GM12878 (cell line): ENCODE data around the gene LIPE. TPM values are rescaled to one million over a fixed set of nuclear protein-coding genes. Genes with fewer than 3 reads are reported as not detected.

Experiments
- ATAC-seq: fragments of 200-7000 bp; cut with Tn5 transposase; 3 replicates; pipeline ENCODE4 v1.9.1; 2020; ENCODE audit warnings: mild to moderate bottlenecking, moderate library complexity
- BruUV-seq: library from RNA; stranded (reverse); fragments of 400-500 nt; replicated peaks from 2 replicates; lab custom pipeline; 2021; lab: Mats Ljungman, UMichigan
- CTCF ChIA-PET: fragments of 300-600 bp; sonication (Branson Sonifier 250); formaldehyde crosslinking; extraction: SDS; loops from one replicate; lab custom pipeline; 2021; ENCODE audit warnings: inconsistent platforms; lab: Yijun Ruan, JAX
- POLR2A ChIA-PET: fragments of 350-600 bp; formaldehyde crosslinking; extraction: SDS; loops from one replicate; lab custom pipeline; 2021; ENCODE audit warnings: inconsistent platforms; lab: Charles Lee
- RAD21 ChIA-PET: fragments of 300-600 bp; sonication (Branson Sonifier 250); formaldehyde crosslinking; loops from one replicate; lab custom pipeline; 2023; ENCODE audit warnings: antibody characterized with exemption; ENCODE audit not compliant: unreplicated experiment; lab: Charles Lee
- SMC1A ChIA-PET: fragments of 300-600 bp; sonication (Branson Sonifier 250); formaldehyde crosslinking; loops from one replicate; lab custom pipeline; 2023; ENCODE audit not compliant: unreplicated experiment, uncharacterized antibody; lab: Charles Lee
- DNase-seq: peaks from one replicate; pipeline ENCODE4 v3.0.0-alpha.2; 2011; ENCODE audit warnings: low read depth, low spot score
- FAIRE-seq: peaks from 3 replicates; lab custom pipeline; 2011; peaks lifted over from hg19 to GRCh38; lab: Jason Lieb, UNC
- H2AFZ ChIP-seq: 2 replicates; pipeline ENCODE4 v1.6.0; 2011; ENCODE audit warnings: low read depth, low read length, control low read depth; ENCODE audit not compliant: control insufficient read depth
- H3K27ac ChIP-seq: 2 replicates; pipeline ENCODE4 v1.5.1; 2011; ENCODE audit warnings: control low read depth; ENCODE audit not compliant: control insufficient read depth, insufficient read depth
- H3K27me3 ChIP-seq, 2 experiments: replicated peaks in 1 of 2; 2 replicates each; pipeline versions ENCODE4 v1.6.0 to v1.6.1; 2011; ENCODE audit warnings: low read length in 1 of 2; ENCODE audit not compliant: control insufficient read depth in 2 of 2, insufficient read depth in 2 of 2
- H3K36me3 ChIP-seq, 2 experiments: 2 replicates each; pipeline ENCODE4 v1.5.1; 2011; ENCODE audit warnings: low read length in 1 of 2; ENCODE audit not compliant: control insufficient read depth in 2 of 2, insufficient read depth in 2 of 2
- H3K4me1 ChIP-seq: 2 replicates; pipeline ENCODE4 v1.6.1; 2011; ENCODE audit warnings: mild to moderate bottlenecking, low read length, moderate library complexity, mixed read lengths; ENCODE audit not compliant: control insufficient read depth, insufficient read depth
- H3K4me2 ChIP-seq: 2 replicates; pipeline ENCODE4 v1.6.0; 2011; ENCODE audit warnings: control low read depth; ENCODE audit not compliant: control insufficient read depth, insufficient read depth
- H3K4me3 ChIP-seq: fragments of 200-600 bp; sonication (generic); 2 replicates; pipeline ENCODE4 v1.5.1; 2016
- H3K79me2 ChIP-seq: 2 replicates; pipeline ENCODE4 v1.6.0; 2011; ENCODE audit warnings: low read length; ENCODE audit not compliant: control insufficient read depth, insufficient read depth
- H3K9ac ChIP-seq: 2 replicates; pipeline ENCODE4 v1.8.0; 2011; ENCODE audit warnings: low read length, control low read depth, mixed read lengths; ENCODE audit not compliant: control insufficient read depth, insufficient read depth
- H3K9me3 ChIP-seq: replicated peaks from 3 replicates; pipeline ENCODE4 v1.5.1; 2011; ENCODE audit warnings: mild to moderate bottlenecking, low read length; ENCODE audit not compliant: control insufficient read depth, insufficient read depth
- H4K20me1 ChIP-seq: 2 replicates; pipeline ENCODE4 v1.6.0; 2011; ENCODE audit not compliant: control insufficient read depth, insufficient read depth
- EED ChIP-seq: sonication (generic); IDR thresholded peaks from 2 replicates; pipeline ENCODE4 v1.6.1; 2016; ENCODE audit warnings: antibody characterized with exemption, low read depth
- EGR1 ChIP-seq, 2 experiments: IDR thresholded peaks; 1 replicate in 1 of 2; 2 replicates in 1 of 2; pipeline ENCODE4 v1.6.1; 2011 to 2012; ENCODE audit warnings: low read depth in 2 of 2, low read length in 2 of 2, borderline replicate concordance in 1 of 2, mild to moderate bottlenecking in 1 of 2, moderate library complexity in 1 of 2
- MEF2A ChIP-seq: IDR thresholded peaks from 2 replicates; pipeline ENCODE4 v1.6.1; 2011; ENCODE audit warnings: low read depth, mild to moderate bottlenecking, low read length, moderate library complexity; ENCODE audit not compliant: insufficient read depth
- POU2F2 ChIP-seq: IDR thresholded peaks from 3 replicates; pipeline ENCODE4 v1.6.1; 2011; ENCODE audit warnings: low read depth, mild to moderate bottlenecking, low read length, borderline replicate concordance
- RAD51 ChIP-seq: fragments of 450-650 bp; IDR thresholded peaks from 2 replicates; pipeline ENCODE4 v1.6.1; 2016; ENCODE audit warnings: moderate library complexity, mild to moderate bottlenecking, inconsistent platforms
- SMAD1 ChIP-seq: fragments of 450-650 bp; IDR thresholded peaks from 2 replicates; pipeline ENCODE4 v1.6.1; 2018; ENCODE audit warnings: mild to moderate bottlenecking, low read depth; ENCODE audit not compliant: partially characterized antibody
- STAT3 ChIP-seq: IDR thresholded peaks from 2 replicates; pipeline ENCODE4 v1.6.1; 2011; ENCODE audit warnings: low read depth, low read length, improper control_type of control experiment
- WRNIP1 ChIP-seq: IDR thresholded peaks from 2 replicates; pipeline ENCODE4 v1.6.1; 2011; ENCODE audit warnings: low read depth, low read length, improper control_type of control experiment, borderline replicate concordance
- YBX1 ChIP-seq: fragments of 450-650 bp; IDR thresholded peaks from 2 replicates; pipeline ENCODE4 v1.6.1; 2016; ENCODE audit warnings: antibody characterized with exemption
- ZBTB11 ChIP-seq: fragments of 450-650 bp; formaldehyde crosslinking; IDR thresholded peaks from 2 replicates; pipeline ENCODE4 v1.5.0; 2022; ENCODE audit warnings: mild to moderate bottlenecking, missing genetic modification characterization
- ZBTB33 ChIP-seq: fragments of 450-650 bp; IDR thresholded peaks from 2 replicates; pipeline ENCODE4 v1.6.1; 2017; ENCODE audit warnings: mild to moderate bottlenecking
- WGBS: methylation state at CpG from one replicate; pipeline ENCODE4 v1.1.6; 2016; ENCODE audit warnings: low lambda C conversion rate; ENCODE audit not compliant: insufficient replicate concordance, insufficient coverage; ENCODE audit errors: missing lambda C conversion rate; 5-methylcytosine and 5-hydroxymethylcytosine counted together
- in situ Hi-C: fragments of 300-500 bp; cut with MboI; formaldehyde crosslinking; loops from 9 replicates; pipeline ENCODE4 v1.14.3; 2018; ENCODE audit warnings: mixed read lengths
- intact Hi-C: fragments of 100-400 bp; cut with micrococcal nuclease; formaldehyde crosslinking; loops from one replicate; pipeline ENCODE4 v1.14.2; 2022; ENCODE audit not compliant: unreplicated experiment
- polyA plus RNA-seq, 11 experiments: library from polyadenylated mRNA; depleted of rRNA in 4 of 11; unstranded in 6 of 11; stranded (reverse) in 5 of 11; fragments of >200 nt; fragmentation: Nextera tagmentation in 4 of 11; fragmentation: Illumina TruSeq in 1 of 11; extraction: Ambion mirVana in 4 of 11; extraction: Trizol in 1 of 11; gene quantifications; 1 replicate in 1 of 11; 2 replicates in 10 of 11; pipeline versions ENCODE4 v1.2.1 to v1.2.3, GENCODE V29; 2011 to 2016; ENCODE audit warnings: inconsistent platforms in 2 of 11, missing spikeins in 2 of 11, low read depth in 1 of 11
- total RNA-seq, 4 experiments: library from RNA; depleted of rRNA in 3 of 4; stranded (reverse); fragments of >200 nt in 3 of 4; fragmentation: Illumina TruSeq in 1 of 4; extraction: Trizol in 1 of 4; gene quantifications; 2 replicates each; pipeline versions ENCODE4 v1.2.1 to v1.2.3, GENCODE V29; 2013 to 2021
- TF ChIP-seq, protein P1 (sequence below), 3 experiments: IDR thresholded peaks in 2 of 3; conservative IDR thresholded peaks in 1 of 3; 2 replicates each; pipeline ENCODE4 v1.5.1; 2011; ENCODE audit warnings: low read depth in 3 of 3, low read length in 3 of 3, mild to moderate bottlenecking in 3 of 3, control low read depth in 2 of 3, moderate library complexity in 2 of 3, inconsistent platforms in 1 of 3, mixed read lengths in 1 of 3; ENCODE audit not compliant: control insufficient read depth in 2 of 3, insufficient read depth in 1 of 3; ENCODE audit errors: extremely low read depth in 1 of 3
- TF ChIP-seq, protein P2 (sequence below): fragments of 450-650 bp; IDR thresholded peaks from 2 replicates; pipeline ENCODE4 v1.6.1; 2016; ENCODE audit warnings: mild to moderate bottlenecking

LIPE gene
- total and polyA plus RNA-seq, 10 of the 15 experiments (the other 5 are each of a cell fraction or from before 2014, with no cell fraction given): 0.02 to 33.3 (median 9.5) TPM

DNA sequence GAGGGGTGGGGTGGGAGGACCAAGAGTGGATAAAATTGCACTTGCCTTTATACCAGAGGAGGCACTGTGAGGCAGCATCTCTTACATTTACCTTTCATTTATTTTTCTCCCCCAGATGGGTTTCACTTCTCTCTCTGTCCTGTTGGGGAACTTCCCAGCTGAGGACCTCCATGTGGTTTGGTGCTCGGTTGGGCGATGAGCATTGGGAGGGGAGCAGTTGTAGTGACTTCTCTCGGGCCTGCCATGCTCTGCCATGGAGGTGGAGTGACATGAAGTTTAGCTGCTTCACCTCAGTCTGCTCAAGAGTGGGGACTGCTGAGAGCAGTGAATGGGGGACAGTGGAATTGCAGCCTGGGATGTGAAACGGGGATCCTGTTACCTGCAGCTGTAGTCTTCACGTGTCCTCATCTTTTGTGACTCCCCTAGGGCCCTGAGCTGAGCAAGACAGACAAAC, 38.7 kb upstream of the LIPE start:
- ATAC-seq (peak; percentile 95), FAIRE-seq (peak; percentile 95), DNase-seq (peak; percentile 66)
- Histone ChIP-seq H3K27me3 (no peaks in the 10 kb centered on the region), H4K20me1 (no peaks in the 10 kb centered on the region), H3K27ac (peak overlapping the region; percentile 78), H3K9ac (peak overlapping the region; percentile 30), H2AFZ (peak overlapping the region; percentile 72), H3K4me2 (peak overlapping the region; percentile 56), H3K9me3 (no peaks in the 10 kb centered on the region), H3K4me1 (peaks cover 32% of the 10 kb centered on the region), H3K36me3 (no peaks in the 10 kb centered on the region), H3K79me2 (no peaks in the 10 kb centered on the region), H3K4me3 (no peak overlapping the region)
- in situ Hi-C loops (no loop called here), intact Hi-C loops (loop anchor here (1.0 to 5.0 kb wide), 2 partner anchors 46 to 63 kb away; no protein-coding TSS in a partner anchor)
- ChIA-PET RAD21 (interaction anchor here (0.7 to 3.6 kb wide), 16 partner anchors 11 to 111 kb away, joined by 3 to 135 read pairs (median 8); partner anchors contain the start of gene CEACAM1), CTCF (interaction anchor here (0.7 to 5.3 kb wide), 27 partner anchors 9 to 132 kb away, joined by 3 to 116 read pairs (median 6); partner anchors contain the start of gene CEACAM1), POLR2A (interaction anchor here (0.5 to 2.4 kb wide), 15 partner anchors 12 to 590 kb away, joined by 3 to 32 read pairs (median 5); partner anchors contain the start of gene CEACAM1), SMC1A (interaction anchor here (0.8 to 8.0 kb wide), 22 partner anchors 10 to 97 kb away, joined by 3 to 127 read pairs (median 6); partner anchors contain the start of gene CEACAM1)
- no TSS peak for BruUV-seq
- 1% methylated on average over 5 of the region's 5 CpGs for WGBS
- TF ChIP-seq, protein P1, sequence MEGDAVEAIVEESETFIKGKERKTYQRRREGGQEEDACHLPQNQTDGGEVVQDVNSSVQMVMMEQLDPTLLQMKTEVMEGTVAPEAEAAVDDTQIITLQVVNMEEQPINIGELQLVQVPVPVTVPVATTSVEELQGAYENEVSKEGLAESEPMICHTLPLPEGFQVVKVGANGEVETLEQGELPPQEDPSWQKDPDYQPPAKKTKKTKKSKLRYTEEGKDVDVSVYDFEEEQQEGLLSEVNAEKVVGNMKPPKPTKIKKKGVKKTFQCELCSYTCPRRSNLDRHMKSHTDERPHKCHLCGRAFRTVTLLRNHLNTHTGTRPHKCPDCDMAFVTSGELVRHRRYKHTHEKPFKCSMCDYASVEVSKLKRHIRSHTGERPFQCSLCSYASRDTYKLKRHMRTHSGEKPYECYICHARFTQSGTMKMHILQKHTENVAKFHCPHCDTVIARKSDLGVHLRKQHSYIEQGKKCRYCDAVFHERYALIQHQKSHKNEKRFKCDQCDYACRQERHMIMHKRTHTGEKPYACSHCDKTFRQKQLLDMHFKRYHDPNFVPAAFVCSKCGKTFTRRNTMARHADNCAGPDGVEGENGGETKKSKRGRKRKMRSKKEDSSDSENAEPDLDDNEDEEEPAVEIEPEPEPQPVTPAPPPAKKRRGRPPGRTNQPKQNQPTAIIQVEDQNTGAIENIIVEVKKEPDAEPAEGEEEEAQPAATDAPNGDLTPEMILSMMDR (IDR thresholded peaks at IDR 0.05 in 2 of 3, conservative IDR thresholded peaks at IDR 0.05 in 1 of 3; ENCODE audit: control insufficient read depth in 2 of 3, extremely low read depth in 1 of 3, insufficient read depth in 1 of 3, low read depth in 3 of 3, low read length in 3 of 3): peak; percentile 29 to 58 (median 53); a peak in 5 of 6 replicates
- no peak for TF ChIP-seq ZBTB33
- TF ChIP-seq EED: peak; percentile 92
- TF ChIP-seq MEF2A: peak; percentile 46; the same call in 1 of the 2 replicates
- no peak for TF ChIP-seq SMAD1
- TF ChIP-seq, protein P2, sequence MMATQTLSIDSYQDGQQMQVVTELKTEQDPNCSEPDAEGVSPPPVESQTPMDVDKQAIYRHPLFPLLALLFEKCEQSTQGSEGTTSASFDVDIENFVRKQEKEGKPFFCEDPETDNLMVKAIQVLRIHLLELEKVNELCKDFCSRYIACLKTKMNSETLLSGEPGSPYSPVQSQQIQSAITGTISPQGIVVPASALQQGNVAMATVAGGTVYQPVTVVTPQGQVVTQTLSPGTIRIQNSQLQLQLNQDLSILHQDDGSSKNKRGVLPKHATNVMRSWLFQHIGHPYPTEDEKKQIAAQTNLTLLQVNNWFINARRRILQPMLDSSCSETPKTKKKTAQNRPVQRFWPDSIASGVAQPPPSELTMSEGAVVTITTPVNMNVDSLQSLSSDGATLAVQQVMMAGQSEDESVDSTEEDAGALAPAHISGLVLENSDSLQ: 0 out of 2 replicates have a peak, but pooled peaks have one; percentile 16
- TF ChIP-seq ZBTB11 (CRISPR knock-in tag): no peak
- no peak for TF ChIP-seq YBX1
- 0 out of 2 replicates have a peak, but pooled peaks have one; percentile 59 for TF ChIP-seq WRNIP1
- peak; percentile 40; the same call in 1 of the 2 replicates for TF ChIP-seq RAD51
- TF ChIP-seq POU2F2: 0 out of 3 replicates have a peak, but pooled peaks have one; percentile 19
- TF ChIP-seq EGR1 (IDR thresholded peaks at IDR 0.05; ENCODE audit: borderline replicate concordance in 1 of 2, low read depth in 2 of 2, low read length in 2 of 2): no peak
- TF ChIP-seq STAT3: no peak
